K562 (cell line): ENCODE results near the gene INO80C. TPM values are rescaled to one million over a fixed set of nuclear protein-coding genes. Genes with fewer than 3 reads are reported as not detected.

Experiments used
- ARID2 ChIP-seq: fragments of 450-650 bp; IDR thresholded peaks from 2 replicates; pipeline ENCODE4 v1.6.1; 2017; ENCODE audit warnings: antibody characterized with exemption, mild to moderate bottlenecking
- BCLAF1 ChIP-seq, 2 experiments: fragments of 450-650 bp in 1 of 2; IDR thresholded peaks; 2 replicates each; pipeline ENCODE4 v1.6.1; 2011 to 2017; ENCODE audit warnings: low read depth in 2 of 2, antibody characterized with exemption in 1 of 2, borderline replicate concordance in 1 of 2, low read length in 1 of 2, mild to moderate bottlenecking in 1 of 2, mixed read lengths in 1 of 2; ENCODE audit not compliant: control insufficient read depth in 1 of 2
- ETS2 ChIP-seq: IDR thresholded peaks from 2 replicates; pipeline ENCODE4 v1.6.1; 2016; ENCODE audit warnings: borderline replicate concordance, missing genetic modification characterization, mild to moderate bottlenecking, moderate library complexity, missing compliant biosample characterization; ENCODE audit not compliant: poor library complexity, severe bottlenecking
- HNRNPH1 ChIP-seq: fragments of 200-400 bp; formaldehyde crosslinking; optimal IDR thresholded peaks from 2 replicates; pipeline ENCODE3; 2017; ENCODE audit warnings: low read depth, mild to moderate bottlenecking, low read length, moderate library complexity
- LCOR ChIP-seq: sonication (generic); formaldehyde crosslinking; IDR thresholded peaks from 2 replicates; pipeline ENCODE4 v1.8.0; 2022; ENCODE audit warnings: mild to moderate bottlenecking, missing genetic modification reagents
- MAFK ChIP-seq: IDR thresholded peaks from 2 replicates; pipeline ENCODE4 v1.6.1; 2011; ENCODE audit warnings: low read length, improper control_type of control experiment
- MYNN ChIP-seq, 2 experiments: sonication (generic); formaldehyde crosslinking in 1 of 2; IDR thresholded peaks; 2 replicates each; pipeline versions ENCODE4 v1.5.0 to v1.6.1; 2016 to 2020; ENCODE audit warnings: antibody characterized with exemption in 1 of 2, missing genetic modification reagents in 1 of 2
- OTX1 ChIP-seq: fragments of 450-650 bp; formaldehyde crosslinking; IDR thresholded peaks from 2 replicates; pipeline ENCODE4 v1.4.0; 2022; ENCODE audit warnings: mild to moderate bottlenecking
- ZBTB34 ChIP-seq: fragments of 250-450 bp; sonication (Bioruptor Pico); IDR thresholded peaks from 2 replicates; pipeline ENCODE4 v1.8.0; 2021; ENCODE audit warnings: mild to moderate bottlenecking, moderate library complexity
- ZNF174 ChIP-seq: fragments of 250-450 bp; sonication (Bioruptor Pico); IDR thresholded peaks from 2 replicates; pipeline ENCODE4 v1.4.0; 2020; ENCODE audit warnings: mild to moderate bottlenecking
- polyA plus RNA-seq, 8 experiments: library from polyadenylated mRNA; depleted of rRNA in 4 of 8; stranded (reverse) in 5 of 8; unstranded in 3 of 8; fragments of >200 nt; fragmentation: Nextera tagmentation in 2 of 8; fragmentation: Illumina TruSeq in 1 of 8; extraction: Ambion mirVana in 2 of 8; extraction: Trizol in 1 of 8; gene quantifications; 2 replicates each; pipeline versions ENCODE4 v1.2.1 to v1.2.3, GENCODE V29; 2011 to 2014; ENCODE audit warnings: inconsistent platforms in 1 of 8, missing spikeins in 1 of 8
- total RNA-seq, 7 experiments: library from RNA; depleted of rRNA in 6 of 7; stranded (reverse); fragments of >200 nt in 6 of 7; fragmentation: Illumina TruSeq in 2 of 7; extraction: Trizol in 2 of 7; gene quantifications; 2 replicates each; pipeline versions ENCODE4 v1.2.1 to v1.2.3, GENCODE V29; 2011 to 2021; ENCODE audit warnings: low replicate concordance in 1 of 7
- TF ChIP-seq, protein P1 (sequence below): fragments of 450-650 bp; IDR thresholded peaks from 2 replicates; pipeline ENCODE4 v1.6.1; 2016; ENCODE audit warnings: mild to moderate bottlenecking, moderate library complexity

INO80C gene
- total and polyA plus RNA-seq, 9 of the 15 experiments (the other 6 are each of a cell fraction or from before 2014, with no cell fraction given): 14.3 to 53.3 (median 46.6) TPM

DNA sequence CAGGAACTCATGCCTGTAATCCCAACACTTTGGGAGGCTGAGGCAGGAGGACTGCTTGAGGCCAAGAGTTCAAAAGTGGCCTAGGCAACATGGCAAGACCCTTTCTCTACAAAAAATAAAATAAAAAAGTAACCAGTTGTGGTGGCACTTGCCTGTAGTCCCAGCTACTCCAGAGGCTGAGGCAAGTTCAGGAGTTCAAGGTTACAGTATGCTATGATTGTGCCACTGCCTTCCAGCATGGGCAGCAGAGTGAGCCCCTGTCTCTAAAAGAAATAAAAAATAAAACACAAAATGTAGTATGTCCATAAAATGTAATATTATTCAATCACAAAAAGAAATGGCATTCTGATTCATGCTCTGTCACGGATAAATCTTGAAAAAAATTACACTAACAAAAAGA is 11.9 kb downstream of the INO80C start (continued):
- TF ChIP-seq, protein P1, sequence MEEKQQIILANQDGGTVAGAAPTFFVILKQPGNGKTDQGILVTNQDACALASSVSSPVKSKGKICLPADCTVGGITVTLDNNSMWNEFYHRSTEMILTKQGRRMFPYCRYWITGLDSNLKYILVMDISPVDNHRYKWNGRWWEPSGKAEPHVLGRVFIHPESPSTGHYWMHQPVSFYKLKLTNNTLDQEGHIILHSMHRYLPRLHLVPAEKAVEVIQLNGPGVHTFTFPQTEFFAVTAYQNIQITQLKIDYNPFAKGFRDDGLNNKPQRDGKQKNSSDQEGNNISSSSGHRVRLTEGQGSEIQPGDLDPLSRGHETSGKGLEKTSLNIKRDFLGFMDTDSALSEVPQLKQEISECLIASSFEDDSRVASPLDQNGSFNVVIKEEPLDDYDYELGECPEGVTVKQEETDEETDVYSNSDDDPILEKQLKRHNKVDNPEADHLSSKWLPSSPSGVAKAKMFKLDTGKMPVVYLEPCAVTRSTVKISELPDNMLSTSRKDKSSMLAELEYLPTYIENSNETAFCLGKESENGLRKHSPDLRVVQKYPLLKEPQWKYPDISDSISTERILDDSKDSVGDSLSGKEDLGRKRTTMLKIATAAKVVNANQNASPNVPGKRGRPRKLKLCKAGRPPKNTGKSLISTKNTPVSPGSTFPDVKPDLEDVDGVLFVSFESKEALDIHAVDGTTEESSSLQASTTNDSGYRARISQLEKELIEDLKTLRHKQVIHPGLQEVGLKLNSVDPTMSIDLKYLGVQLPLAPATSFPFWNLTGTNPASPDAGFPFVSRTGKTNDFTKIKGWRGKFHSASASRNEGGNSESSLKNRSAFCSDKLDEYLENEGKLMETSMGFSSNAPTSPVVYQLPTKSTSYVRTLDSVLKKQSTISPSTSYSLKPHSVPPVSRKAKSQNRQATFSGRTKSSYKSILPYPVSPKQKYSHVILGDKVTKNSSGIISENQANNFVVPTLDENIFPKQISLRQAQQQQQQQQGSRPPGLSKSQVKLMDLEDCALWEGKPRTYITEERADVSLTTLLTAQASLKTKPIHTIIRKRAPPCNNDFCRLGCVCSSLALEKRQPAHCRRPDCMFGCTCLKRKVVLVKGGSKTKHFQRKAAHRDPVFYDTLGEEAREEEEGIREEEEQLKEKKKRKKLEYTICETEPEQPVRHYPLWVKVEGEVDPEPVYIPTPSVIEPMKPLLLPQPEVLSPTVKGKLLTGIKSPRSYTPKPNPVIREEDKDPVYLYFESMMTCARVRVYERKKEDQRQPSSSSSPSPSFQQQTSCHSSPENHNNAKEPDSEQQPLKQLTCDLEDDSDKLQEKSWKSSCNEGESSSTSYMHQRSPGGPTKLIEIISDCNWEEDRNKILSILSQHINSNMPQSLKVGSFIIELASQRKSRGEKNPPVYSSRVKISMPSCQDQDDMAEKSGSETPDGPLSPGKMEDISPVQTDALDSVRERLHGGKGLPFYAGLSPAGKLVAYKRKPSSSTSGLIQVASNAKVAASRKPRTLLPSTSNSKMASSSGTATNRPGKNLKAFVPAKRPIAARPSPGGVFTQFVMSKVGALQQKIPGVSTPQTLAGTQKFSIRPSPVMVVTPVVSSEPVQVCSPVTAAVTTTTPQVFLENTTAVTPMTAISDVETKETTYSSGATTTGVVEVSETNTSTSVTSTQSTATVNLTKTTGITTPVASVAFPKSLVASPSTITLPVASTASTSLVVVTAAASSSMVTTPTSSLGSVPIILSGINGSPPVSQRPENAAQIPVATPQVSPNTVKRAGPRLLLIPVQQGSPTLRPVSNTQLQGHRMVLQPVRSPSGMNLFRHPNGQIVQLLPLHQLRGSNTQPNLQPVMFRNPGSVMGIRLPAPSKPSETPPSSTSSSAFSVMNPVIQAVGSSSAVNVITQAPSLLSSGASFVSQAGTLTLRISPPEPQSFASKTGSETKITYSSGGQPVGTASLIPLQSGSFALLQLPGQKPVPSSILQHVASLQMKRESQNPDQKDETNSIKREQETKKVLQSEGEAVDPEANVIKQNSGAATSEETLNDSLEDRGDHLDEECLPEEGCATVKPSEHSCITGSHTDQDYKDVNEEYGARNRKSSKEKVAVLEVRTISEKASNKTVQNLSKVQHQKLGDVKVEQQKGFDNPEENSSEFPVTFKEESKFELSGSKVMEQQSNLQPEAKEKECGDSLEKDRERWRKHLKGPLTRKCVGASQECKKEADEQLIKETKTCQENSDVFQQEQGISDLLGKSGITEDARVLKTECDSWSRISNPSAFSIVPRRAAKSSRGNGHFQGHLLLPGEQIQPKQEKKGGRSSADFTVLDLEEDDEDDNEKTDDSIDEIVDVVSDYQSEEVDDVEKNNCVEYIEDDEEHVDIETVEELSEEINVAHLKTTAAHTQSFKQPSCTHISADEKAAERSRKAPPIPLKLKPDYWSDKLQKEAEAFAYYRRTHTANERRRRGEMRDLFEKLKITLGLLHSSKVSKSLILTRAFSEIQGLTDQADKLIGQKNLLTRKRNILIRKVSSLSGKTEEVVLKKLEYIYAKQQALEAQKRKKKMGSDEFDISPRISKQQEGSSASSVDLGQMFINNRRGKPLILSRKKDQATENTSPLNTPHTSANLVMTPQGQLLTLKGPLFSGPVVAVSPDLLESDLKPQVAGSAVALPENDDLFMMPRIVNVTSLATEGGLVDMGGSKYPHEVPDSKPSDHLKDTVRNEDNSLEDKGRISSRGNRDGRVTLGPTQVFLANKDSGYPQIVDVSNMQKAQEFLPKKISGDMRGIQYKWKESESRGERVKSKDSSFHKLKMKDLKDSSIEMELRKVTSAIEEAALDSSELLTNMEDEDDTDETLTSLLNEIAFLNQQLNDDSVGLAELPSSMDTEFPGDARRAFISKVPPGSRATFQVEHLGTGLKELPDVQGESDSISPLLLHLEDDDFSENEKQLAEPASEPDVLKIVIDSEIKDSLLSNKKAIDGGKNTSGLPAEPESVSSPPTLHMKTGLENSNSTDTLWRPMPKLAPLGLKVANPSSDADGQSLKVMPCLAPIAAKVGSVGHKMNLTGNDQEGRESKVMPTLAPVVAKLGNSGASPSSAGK: no peak
- TF ChIP-seq MYNN (IDR thresholded peaks at IDR 0.05): no peak
- no peak for TF ChIP-seq MYNN (CRISPR knock-in tag; IDR thresholded peaks at IDR 0.05)
- TF ChIP-seq ZBTB34 (CRISPR knock-in tag): no peak
- TF ChIP-seq BCLAF1 (IDR thresholded peaks at IDR 0.05; ENCODE audit: borderline replicate concordance in 1 of 2, control insufficient read depth in 1 of 2, low read depth in 2 of 2, low read length in 1 of 2): no peak
- no peak for TF ChIP-seq LCOR (CRISPR knock-in tag)
- TF ChIP-seq MAFK: no peak
- no peak for TF ChIP-seq ARID2
- TF ChIP-seq ZNF174 (CRISPR knock-in tag): no peak
- TF ChIP-seq ETS2 (tag): no peak
- no peak for TF ChIP-seq HNRNPH1
- no peak for TF ChIP-seq OTX1 (CRISPR knock-in tag)
